Fibroblast of villous mesenchyme (primary cell): ENCODE measurements around the gene ABHD17C. TPM values are rescaled to one million over a fixed set of nuclear protein-coding genes. Genes with fewer than 3 reads are reported as not detected.

ENCODE experiments used
- DNase-seq: peaks from one replicate; pipeline ENCODE4 v3.0.0-alpha.2; 2010; ENCODE audit warnings: low read depth
- H3K4me3 ChIP-seq: 2 replicates; pipeline ENCODE4 v1.5.1; 2011; ENCODE audit warnings: low read depth, mild to moderate bottlenecking, low read length
- CTCF ChIP-seq: IDR thresholded peaks from 2 replicates; pipeline ENCODE4 v1.5.1; 2012; ENCODE audit warnings: low read depth, mild to moderate bottlenecking, low read length; ENCODE audit not compliant: insufficient read depth
- total RNA-seq: library from RNA; depleted of rRNA; stranded (reverse); fragments of >200 nt; gene quantifications from 2 replicates; pipeline ENCODE4 v1.2.3, GENCODE V29; 2012

The ABHD17C gene
- total RNA-seq, 1 donor, result 12.1 TPM

- H3K4me3 ChIP-seq, result no peak overlapping the region
- TF ChIP-seq CTCF, result no peak
- DNase-seq, result no peak
Observed at GRCh38 chr15:80662757-80663553, 32.2 kb upstream of the ABHD17C start.

DNA sequence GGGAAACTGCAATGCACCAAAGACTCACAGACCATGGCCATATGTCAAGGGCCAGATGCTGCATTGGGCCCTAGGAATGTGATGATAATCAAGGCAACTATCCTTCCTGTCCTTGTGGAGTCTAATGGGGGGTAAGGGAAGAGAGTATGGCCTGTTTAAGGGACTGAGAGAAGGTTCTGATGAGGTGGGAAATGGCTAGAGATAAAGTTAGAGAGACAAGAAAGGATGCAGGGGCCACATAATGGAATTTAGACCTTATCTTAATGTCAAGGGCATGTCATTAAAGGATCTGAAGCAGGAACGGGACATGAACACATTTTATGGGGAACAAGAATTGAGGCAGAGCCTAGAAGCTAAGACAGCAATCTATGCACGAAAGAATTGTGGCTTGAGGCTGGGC lies 30.0 kb upstream of the ABHD17C start:
- H3K4me3 ChIP-seq, result no peak overlapping the region
- DNase-seq, result no peak
- TF ChIP-seq CTCF, result no peak

DNA sequence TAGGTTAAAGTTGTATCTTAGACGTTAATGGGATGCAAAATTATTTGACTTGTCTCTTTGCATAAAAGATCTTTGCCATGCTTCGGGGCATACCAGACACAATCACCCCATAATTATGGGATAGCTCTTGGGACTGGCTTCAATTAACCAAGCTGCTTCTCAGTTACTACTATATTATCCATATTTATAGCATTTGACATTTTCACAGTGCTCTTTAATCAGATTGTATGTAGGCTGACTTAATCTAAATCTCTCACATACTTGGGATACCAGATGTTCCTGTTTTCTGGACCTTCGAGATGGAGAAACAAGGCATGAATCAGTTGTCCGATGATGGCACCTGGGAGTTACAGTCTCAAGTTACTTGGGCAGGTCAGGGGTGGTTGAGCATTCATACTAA lies 27.2 kb upstream of the ABHD17C start:
- TF ChIP-seq CTCF, result no peak
- H3K4me3 ChIP-seq, result no peak overlapping the region
- no peak for DNase-seq

DNA sequence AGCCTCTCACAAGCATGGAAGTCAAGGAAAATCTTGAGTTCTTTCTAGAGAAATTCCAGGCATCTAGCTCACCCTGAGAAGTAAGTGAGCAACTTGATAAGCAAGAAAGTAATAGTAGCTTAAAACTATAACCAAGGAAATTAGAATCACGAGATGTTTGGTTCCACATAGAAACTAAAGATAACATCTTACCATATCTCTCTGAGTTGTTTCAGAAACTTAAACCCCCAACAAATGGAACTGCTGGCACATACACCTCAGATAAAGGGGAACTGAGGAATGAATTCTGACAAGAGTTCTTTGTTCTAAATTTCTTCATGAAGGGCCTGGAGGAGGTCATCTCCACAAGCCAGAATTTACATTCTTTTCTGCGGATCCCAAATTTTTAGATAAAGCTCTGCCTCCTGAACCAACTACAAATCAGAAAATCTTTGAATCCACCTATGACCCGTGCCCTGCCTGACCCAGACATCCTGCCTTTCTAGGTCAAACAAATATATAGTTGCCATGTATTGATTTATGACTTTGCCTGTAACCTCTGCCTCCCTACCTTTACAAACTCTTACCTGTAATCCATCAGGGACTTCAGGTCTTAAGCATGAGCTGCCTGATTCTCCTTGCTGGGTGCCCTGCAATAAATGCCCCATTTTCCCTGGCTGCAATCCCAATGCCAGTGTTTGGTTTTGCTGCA lies 26.4 kb upstream of the ABHD17C start:
- no peak for DNase-seq
- no peak for TF ChIP-seq CTCF
- no peak overlapping the region for H3K4me3 ChIP-seq

GRCh38 chr15:80669663-80670273 lies 25.3 kb upstream of the ABHD17C start:
- H3K4me3 ChIP-seq, result no peak overlapping the region
- DNase-seq, result no peak
- no peak for TF ChIP-seq CTCF

- H3K4me3 ChIP-seq, result no peak overlapping the region
- no peak for TF ChIP-seq CTCF
- peak; percentile 73 for DNase-seq
Observed at GRCh38 chr15:80673561-80674244, 21.4 kb upstream of the ABHD17C start.
